Measurements from ENCODE around the gene DHFR2. TPM values are rescaled to one million over a fixed set of nuclear protein-coding genes. Genes with fewer than 3 reads are reported as not detected.
"Not testable (repeated sequence)": the region's sequence is repeated elsewhere in the genome, so short reads cannot be mapped to it uniquely, and the experiment has no call there.

Gene DHFR2
- 10 to 100 TPM in 1 of 2 donors, 1 to 10 TPM in 1; 9.1 to 10.9 TPM for total RNA-seq
- polyA plus RNA-seq (ENCODE audit: insufficient read depth, low read depth, low replicate concordance) = 9.3 TPM
- long read RNA-seq, donor 1, full-length matches to known transcripts = 6 of 6 reads
- long read RNA-seq, donor 1, partial matches to known transcripts = 0 of 6 reads
- long read RNA-seq, donor 1, other reads (novel, unspliced or antisense) = 0 of 6 reads
- long read RNA-seq, donor 2, full-length matches to known transcripts = 6 of 6 reads
- long read RNA-seq, donor 2, partial matches to known transcripts = 0 of 6 reads
- long read RNA-seq, donor 2, other reads (novel, unspliced or antisense) = 0 of 6 reads

GRCh38 chr3:94062513-94063404 lies at the start of gene DHFR2, which contains the start of gene NSUN3:
Gene DHFR2, minus strand, starts transcription at chr3:94062916. Its CDS starts 1,405 bp downstream, at chr3:94061511.
Gene NSUN3, plus strand, starts transcription at chr3:94063061. Its CDS starts 66 bp downstream, at chr3:94063127.
- TF ChIP-seq POLR2A (IDR thresholded peaks at IDR 0.05) (no peak), CTCF (IDR thresholded peaks at IDR 0.05) (no peak)
- Histone ChIP-seq H3K27me3 (no peaks in the 10 kb centered on the region), H3K9me3 (no peaks in the 10 kb centered on the region), H3K36me3 (ENCODE audit: low read depth, missing control alignments) (no peaks in the 10 kb centered on the region), H3K4me3 (peak within 1 kb of the TSS; percentile 81 to 92), H3K27ac (peak within 1 kb of the TSS; percentile 97 to 98), H3K4me1 (peaks cover 20% of the 10 kb centered on the region)
- DNase-seq = peak; percentile 96
- 0 to 1% methylated on average over 46 to 52 of the region's 52 CpGs for WGBS, 2 donors
- intact Hi-C loops (cut with DNase I; ENCODE audit: low total_unique reads) = no loop called here

GRCh38 chr3:94110854-94111253 lies 48.1 kb upstream of the DHFR2 start:
- no peaks in the 10 kb centered on the region for H3K36me3 ChIP-seq (ENCODE audit: low read depth, missing control alignments)
- no peaks in the 10 kb centered on the region for H3K27me3 ChIP-seq
- DNase-seq = no peak
- intact Hi-C loops (cut with DNase I; ENCODE audit: low total_unique reads) = no loop called here
- H3K27ac ChIP-seq = no peak overlapping the region
- TF ChIP-seq POLR2A (IDR thresholded peaks at IDR 0.05) (no peak), CTCF (IDR thresholded peaks at IDR 0.05) (no peak)
- H3K4me3 ChIP-seq = no peak overlapping the region
- peaks cover 8% of the 10 kb centered on the region for H3K4me1 ChIP-seq
- no peaks in the 10 kb centered on the region for H3K9me3 ChIP-seq

- H3K27me3 ChIP-seq; H3K4me1 ChIP-seq; H3K9me3 ChIP-seq; H3K4me3 ChIP-seq; H3K27ac ChIP-seq; DNase-seq; H3K36me3 ChIP-seq (ENCODE audit: low read depth, missing control alignments); intact Hi-C loops (cut with DNase I; ENCODE audit: low total_unique reads): not testable (repeated sequence)
Observed at GRCh38 chr3:94110232-94110631, 47.5 kb upstream of the DHFR2 start.

- Histone ChIP-seq H3K4me3 (no peak overlapping the region), H3K27ac (peak overlapping the region; percentile 14 to 67), H3K9me3 (no peaks in the 10 kb centered on the region), H3K27me3 (no peaks in the 10 kb centered on the region), H3K36me3 (ENCODE audit: low read depth, missing control alignments) (no peaks in the 10 kb centered on the region), H3K4me1 (peaks cover 8% of the 10 kb centered on the region)
- TF ChIP-seq CTCF (IDR thresholded peaks at IDR 0.05) (no peak), POLR2A (IDR thresholded peaks at IDR 0.05) (no peak)
- DNase-seq = no peak
- 56 to 57% methylated on average over 5 of the region's 5 CpGs for WGBS, 2 donors
- intact Hi-C loops (cut with DNase I; ENCODE audit: low total_unique reads) = no loop called here
Observed at GRCh38 chr3:94106268-94106667, 43.6 kb upstream of the DHFR2 start.

- Histone ChIP-seq H3K36me3 (ENCODE audit: low read depth, missing control alignments) (no peaks in the 10 kb centered on the region), H3K4me3 (no peak overlapping the region), H3K27me3 (no peaks in the 10 kb centered on the region), H3K4me1 (peaks cover 7% of the 10 kb centered on the region), H3K27ac (no peak overlapping the region), H3K9me3 (no peaks in the 10 kb centered on the region)
- intact Hi-C loops (cut with DNase I; ENCODE audit: low total_unique reads) = no loop called here
- no peak for TF ChIP-seq POLR2A (IDR thresholded peaks at IDR 0.05)
- no peak for TF ChIP-seq CTCF (IDR thresholded peaks at IDR 0.05)
- 55 to 70% methylated on average over 4 of the region's 4 CpGs for WGBS, 2 donors
- DNase-seq = no peak
Observed at GRCh38 chr3:94101860-94102259, 39.1 kb upstream of the DHFR2 start.

Measured in testis (tissue), 5 donors.